HG02970 (cell line): ENCODE results near the gene MRPL51.
A peak's percentile ranks its signal among the peaks of the same experiment; 100 is the strongest.

ENCODE experiments used
- ATAC-seq: cut with Tn5 transposase; IDR thresholded peaks from one replicate; pipeline ENCODE4 v1.9.1; 2021; ENCODE audit warnings: mild to moderate bottlenecking, moderate library complexity, moderate number of reproducible peaks; ENCODE audit not compliant: unreplicated experiment, low FRiP score

The MRPL51 gene

DNA sequence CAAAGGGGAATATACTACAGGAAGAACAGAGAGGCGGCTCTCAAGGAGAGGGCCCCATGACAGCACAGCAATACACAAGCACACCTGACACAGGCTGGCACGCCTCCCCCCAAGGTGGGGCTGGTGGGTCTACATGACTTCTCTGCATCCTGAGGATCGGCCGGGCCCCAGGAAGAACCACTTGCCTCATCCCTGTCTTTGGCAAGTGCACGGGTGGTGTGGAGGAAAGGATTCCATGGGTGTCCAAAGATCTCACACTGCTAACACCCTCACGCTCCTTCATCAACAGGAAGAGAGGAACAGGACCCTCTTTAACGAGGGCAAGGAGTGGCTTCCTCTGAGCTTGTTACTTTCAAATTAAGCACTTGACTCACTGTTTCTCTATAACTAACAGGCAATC is 29.8 kb downstream of the MRPL51 start:
- no peak for ATAC-seq

DNA sequence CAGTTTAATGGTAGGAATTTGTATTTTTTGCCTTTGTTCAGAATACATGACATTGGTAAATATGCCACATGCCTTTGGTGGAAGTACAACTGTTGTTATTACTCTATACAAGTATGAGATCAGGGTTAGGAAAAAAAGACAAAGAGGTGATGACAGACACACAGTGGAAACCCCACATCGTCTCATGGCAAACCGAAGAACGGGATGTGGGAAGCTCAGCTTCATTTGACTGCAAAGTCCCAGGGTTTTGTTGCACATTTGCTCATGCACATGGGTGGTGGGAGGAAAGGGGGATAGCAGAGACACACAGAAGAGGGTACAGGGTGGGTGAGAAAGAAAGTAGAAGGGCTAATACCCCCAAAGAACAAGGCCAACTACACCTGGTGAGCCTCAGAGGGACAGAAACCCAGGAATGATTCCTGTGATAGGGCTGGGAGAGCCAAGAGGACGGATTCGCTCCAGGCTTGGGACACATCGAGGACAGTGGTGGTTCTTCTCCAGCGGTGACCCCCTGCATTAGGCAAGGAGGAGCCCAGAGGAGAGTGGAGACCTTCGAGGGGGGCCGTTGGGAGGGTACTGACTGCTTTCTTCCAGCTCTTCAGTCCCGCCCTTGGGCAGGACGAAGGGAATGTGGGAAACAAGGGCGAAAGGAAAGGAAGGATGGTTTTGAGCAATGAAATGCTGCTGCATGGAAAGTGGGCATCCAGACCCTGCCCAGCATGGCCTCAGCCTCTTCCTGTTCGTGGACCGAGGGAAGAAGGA is 30.6 kb downstream of the MRPL51 start:
- ATAC-seq: no peak

DNA sequence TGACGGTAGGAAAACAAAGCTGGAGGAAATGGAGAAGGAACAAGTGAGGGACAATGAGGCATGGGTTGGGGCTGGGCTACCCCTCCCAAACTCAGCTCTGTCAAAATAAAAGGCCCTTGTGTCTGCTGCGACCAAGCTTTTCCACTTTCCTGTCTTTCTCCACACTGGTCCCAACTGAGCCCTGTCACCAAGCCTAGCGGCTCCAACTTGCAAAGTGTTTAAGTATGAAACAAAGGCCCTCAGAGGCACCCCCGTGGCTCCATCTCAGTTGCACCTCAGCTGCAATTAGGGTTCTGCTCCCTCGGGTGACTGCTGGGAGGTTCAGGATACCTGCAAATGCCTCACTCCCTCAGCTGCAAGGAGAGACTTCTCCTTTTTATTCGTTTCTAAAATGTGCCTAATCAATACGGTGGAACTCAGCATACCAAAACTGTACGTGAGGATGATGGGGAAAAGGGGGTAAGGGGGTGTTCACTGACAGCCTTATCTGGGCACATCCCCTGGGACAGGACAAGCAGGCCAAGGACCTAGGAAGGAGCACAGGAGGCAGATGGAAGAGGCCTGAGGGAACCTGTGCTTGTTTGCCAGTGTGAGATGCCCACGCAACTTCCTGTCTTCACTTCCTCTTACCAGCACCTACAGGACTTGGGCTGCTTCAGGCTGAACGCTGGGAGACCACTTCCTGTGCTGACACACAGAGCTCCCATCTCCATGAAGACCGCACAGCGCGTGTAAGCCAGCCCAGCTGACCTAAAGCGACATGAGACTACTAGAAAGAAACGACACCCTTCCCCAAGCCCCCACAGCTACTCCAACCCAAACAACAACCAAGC is 31.4 kb downstream of the MRPL51 start:
- no peak for ATAC-seq

DNA sequence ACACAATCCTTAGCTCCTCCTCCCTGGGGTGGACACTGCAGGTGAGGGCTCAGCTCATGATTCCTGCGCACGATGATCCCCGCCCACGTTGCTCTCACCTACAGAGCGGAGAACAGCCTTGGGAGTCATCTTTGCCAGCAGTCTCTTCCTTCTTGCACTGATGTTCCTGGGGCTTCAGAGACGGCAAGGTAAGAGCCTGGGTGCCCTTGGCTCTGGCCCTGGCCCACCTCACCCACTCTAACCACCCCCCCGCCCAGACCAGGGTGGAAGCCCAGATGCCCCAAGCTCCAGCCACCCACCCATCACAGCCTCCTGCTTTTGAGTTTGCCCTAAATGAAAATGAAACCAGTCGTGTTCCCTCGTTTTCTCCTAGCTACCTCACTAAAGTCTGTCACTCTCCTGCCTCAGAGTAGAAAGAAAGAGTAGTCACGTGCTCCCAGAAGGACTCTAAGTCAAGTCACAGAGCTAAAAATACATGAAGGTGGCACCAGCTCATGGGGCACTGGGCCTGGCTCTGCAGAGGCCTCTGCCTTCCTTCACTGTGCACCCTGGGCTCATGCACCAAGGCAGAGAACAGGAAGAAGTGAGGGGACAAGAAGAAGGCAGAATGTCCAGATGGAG is 32.2 kb downstream of the MRPL51 start:
- no peak for ATAC-seq

DNA sequence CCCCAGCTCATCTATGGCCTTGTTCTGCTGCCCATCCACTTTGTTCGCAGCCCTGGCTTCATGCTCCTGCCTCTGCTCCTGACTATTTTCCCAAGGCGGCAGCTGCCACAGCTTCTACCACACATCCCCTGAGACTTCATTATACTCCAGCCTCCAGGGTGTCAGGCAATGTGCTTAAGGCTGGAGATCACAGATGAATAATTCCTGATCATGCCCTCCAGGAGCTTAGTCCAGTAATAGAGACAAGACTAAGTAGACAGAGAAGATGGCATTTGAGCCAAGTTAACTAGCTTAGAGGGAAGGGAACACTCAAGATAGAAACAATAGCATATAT is 34.1 kb downstream of the MRPL51 start:
- no peak for ATAC-seq

DNA sequence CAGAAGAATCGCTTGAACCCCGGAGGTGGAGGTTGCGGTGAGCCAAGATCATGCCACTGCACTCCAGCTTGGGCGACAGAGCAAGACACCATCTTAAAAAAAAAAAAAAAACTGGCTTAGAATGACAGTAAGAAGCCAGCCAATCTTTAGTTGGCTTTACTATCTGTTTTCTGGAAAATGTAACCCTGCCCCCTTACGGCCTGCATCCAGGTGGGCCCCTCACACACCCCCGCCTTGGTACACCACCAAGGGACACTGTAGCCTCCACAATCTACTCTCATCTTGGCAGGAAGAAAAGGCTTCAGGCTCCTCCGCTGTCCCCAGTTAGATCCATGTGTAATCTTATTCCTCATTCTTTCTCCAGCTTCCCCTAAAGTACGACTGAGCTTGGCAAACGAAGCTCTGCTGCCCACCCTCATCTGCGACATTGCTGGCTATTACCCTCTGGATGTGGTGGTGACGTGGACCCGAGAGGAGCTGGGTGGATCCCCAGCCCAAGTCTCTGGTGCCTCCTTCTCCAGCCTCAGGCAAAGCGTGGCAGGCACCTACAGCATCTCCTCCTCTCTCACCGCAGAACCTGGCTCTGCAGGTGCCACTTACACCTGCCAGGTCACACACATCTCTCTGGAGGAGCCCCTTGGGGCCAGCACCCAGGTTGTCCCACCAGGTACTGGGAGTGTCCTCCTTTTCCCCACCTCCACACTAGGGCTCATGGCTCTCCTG is 34.6 kb downstream of the MRPL51 start:
- ATAC-seq: no peak

DNA sequence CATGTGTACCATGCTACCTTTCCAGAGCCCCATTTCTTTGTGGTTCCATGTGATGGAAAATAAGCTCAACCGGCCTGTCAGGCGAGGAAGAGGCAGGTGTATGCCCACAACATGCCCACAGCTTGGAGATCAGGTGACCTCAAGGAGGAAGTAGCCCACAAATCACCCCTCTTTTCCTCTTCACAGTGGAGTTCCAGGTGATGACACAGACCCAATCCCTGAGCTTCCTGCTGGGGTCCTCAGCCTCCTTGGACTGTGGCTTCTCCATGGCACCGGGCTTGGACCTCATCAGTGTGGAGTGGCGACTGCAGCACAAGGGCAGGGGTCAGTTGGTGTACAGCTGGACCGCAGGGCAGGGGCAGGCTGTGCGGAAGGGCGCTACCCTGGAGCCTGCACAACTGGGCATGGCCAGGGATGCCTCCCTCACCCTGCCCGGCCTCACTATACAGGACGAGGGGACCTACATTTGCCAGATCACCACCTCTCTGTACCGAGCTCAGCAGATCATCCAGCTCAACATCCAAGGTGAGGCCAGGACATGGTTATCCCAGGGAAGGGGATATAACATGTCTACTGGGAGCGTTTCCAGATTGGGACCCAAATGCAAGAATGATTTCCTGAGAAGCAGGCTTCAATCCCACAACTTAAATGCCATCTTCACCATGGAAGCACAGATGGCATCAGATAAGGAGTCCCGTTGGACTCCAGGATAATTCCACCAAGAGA is 35.7 kb downstream of the MRPL51 start:
- ATAC-seq: no peak

DNA sequence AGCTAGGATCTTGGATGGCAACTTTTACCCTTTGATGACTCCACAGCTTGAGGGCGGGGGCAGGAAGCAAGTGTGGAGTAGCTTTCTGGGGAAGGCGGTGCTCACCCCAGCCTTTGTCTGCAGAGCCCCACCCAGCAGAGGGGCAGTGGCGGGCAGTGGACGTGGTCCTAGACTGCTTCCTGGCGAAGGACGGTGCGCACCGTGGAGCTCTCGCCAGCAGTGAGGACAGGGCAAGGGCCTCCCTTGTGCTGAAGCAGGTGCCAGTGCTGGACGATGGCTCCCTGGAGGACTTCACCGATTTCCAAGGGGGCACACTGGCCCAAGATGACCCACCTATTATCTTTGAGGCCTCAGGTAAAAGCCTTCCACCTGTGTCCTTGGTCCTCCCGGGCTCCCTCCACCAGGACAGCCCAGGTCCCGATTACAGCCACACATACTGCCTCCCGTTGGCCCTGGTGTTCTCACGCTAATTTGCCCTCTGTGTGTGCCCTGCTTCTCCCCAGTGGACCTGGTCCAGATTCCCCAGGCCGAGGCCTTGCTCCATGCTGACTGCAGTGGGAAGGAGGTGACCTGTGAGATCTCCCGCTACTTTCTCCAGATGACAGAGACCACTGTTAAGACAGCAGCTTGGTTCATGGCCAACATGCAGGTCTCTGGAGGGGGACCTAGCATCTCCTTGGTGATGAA is 40.0 kb downstream of the MRPL51 start:
- no peak for ATAC-seq

DNA sequence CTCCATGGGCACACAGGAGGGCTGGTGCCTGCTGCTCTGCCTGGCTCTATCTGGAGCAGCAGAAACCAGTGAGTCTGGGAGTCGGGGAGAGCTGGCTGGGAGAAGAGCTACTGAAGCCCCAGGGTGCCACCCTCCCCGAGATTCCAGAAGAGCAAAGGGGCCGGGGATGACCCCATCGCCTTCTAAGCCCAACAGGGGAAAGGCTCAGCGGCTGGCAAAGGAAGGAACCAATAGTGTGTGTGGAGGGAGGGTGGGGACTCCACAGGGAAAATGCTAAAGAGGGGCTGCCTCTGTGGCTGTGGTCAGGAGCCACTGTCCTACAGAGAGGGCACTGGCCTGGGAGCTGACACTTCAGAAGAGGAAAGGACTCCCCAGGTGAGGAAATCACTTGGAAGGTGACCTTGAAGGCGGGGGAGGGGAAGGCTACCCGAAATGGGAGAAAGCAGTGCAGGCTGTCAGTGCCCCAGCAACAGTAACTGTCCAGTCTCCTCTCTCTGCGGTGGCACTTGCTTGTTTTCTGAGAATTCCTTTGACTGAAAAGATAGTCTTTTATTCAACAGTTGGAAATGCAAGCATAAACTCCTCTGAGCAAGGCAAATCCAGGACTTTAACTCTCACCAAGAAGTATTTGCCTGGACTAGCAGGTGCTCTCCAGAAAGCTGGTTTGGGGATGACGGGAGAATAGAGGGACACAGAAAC is 40.7 kb downstream of the MRPL51 start:
- ATAC-seq: no peak

DNA sequence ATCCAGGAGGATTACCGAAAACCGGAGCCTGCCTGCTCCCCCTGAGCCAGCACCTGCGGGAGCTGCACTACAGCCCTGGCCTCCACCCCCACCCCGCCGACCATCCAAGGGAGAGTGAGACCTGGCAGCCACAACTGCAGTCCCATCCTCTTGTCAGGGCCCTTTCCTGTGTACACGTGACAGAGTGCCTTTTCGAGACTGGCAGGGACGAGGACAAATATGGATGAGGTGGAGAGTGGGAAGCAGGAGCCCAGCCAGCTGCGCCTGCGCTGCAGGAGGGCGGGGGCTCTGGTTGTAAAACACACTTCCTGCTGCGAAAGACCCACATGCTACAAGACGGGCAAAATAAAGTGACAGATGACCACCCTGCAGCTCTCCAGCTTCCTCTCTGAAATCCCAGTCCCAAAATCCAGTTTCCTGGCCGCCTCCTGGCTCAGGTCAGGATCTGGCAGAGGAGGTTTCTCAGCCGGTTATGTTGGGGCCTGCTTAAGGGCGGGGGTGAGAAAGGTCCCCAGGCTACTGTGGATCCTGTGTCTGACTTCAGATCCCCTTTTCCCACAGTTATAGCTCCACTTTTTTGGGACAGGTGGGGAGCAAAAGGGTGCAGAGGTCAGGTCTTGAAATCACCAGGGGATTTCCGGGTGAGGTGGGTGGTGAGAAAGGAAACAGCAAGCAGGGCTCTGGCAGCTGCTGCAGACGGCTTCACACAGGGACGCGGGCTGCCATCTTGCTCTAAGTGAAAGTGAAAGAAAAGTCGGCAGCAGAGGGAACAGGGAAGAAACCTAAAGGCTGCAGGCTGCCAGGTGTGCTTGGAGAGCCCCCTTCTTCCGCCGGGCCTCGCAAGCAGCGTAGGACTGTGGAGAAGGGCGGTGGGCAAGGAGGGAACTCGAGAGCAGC is 41.5 kb downstream of the MRPL51 start, which contains the start of gene TAPBPL:
TSS of gene TAPBPL (plus strand) at position 695 of the 897 bp plus-strand sequence. CDS start 207 bp downstream, outside the sequence.
- ATAC-seq: peak; percentile 40

DNA sequence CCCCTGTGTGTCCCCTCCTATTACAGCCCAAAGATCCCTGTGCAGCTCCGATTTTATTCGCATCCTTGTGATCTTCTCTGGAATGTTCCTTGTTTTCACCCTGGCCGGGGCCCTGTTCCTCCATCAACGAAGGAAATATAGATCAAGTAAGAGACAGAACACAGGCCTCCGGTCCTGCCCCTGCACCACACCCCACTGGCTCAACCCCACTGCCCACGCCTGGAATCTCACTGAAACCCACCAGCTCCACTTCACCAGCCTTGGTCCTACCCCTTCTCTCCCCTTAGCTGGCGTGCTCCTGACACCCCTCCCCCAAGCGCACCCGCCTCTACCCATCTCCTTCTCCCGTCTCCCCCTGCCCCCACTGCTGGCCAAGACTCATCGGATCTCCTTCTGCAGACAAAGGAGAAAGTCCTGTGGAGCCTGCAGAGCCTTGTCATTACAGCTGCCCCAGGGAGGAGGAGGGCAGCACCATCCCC is 42.2 kb downstream of the MRPL51 start:
- ATAC-seq: no peak

DNA sequence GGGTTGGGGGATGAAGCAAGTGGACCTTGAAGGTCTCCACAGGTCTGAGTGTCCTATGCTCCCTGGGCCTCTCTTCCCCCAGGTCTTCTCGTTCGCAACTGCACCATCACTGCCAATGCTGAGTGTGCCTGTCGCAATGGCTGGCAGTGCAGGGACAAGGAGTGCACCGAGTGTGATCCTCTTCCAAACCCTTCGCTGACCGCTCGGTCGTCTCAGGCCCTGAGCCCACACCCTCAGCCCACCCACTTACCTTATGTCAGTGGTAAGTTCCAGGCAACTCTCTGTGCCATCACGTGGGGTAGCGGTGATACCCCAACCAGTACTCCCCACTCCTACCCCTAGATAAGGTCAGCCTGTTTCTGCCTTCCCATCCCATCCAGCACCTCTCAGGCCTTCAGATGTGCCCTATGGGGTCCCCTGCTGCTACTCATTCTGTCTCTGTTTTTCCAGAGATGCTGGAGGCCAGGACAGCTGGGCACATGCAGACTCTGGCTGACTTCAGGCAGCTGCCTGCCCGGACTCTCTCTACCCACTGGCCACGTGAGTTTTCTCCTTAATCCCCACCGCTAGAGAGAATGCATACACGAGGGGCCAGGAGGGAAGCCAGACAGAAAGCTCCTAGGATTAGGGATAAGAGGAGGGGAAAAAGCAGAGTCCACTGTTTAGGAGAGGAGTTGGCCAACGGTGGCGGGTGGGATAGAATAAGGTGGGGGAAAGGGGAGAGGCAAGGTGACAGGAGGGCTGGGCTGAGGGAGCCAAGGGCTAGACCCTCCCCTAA is 42.8 kb downstream of the MRPL51 start:
- ATAC-seq: no peak

DNA sequence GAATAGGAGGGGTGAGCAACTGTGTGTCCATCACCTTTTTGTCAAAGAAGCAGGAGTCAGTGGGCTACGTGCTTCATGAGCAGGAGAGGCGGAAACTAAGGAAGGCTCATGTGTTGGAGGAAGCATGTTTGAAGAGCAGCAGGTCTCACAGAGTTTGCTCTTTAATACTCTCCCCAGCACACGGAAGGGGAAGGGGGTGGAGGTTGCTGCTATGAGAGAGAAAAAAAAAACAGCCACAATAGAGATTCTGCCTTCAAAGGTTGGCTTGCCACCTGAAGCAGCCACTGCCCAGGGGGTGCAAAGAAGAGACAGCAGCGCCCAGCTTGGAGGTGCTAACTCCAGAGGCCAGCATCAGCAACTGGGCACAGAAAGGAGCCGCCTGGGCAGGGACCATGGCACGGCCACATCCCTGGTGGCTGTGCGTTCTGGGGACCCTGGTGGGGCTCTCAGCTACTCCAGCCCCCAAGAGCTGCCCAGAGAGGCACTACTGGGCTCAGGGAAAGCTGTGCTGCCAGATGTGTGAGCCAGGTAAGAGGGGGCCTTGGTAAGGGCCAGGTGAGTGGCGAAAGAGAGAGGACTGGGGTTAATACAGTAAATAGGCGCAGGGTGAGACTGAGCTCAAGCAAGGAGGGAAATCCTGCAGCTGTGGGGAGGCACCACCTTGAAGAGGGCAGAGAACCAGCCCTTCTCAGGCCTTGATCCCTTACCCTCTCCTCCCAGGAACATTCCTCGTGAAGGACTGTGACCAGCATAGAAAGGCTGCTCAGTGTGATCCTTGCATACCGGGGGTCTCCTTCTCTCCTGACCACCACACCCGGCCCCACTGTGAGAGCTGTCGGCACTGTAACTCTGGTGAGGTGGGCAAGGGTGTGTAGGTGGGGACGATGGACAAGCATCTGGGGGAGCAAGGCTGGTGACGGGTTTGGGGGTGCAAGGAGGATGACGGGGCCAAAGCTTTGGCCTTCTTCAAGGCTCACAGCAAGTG is 48.1 kb downstream of the MRPL51 start, which contains the start of gene CD27:
TSS of gene CD27 (plus strand) at position 252 of the 985 bp plus-strand sequence. CDS start at position 393, 141 bp downstream.
- ATAC-seq: no peak

DNA sequence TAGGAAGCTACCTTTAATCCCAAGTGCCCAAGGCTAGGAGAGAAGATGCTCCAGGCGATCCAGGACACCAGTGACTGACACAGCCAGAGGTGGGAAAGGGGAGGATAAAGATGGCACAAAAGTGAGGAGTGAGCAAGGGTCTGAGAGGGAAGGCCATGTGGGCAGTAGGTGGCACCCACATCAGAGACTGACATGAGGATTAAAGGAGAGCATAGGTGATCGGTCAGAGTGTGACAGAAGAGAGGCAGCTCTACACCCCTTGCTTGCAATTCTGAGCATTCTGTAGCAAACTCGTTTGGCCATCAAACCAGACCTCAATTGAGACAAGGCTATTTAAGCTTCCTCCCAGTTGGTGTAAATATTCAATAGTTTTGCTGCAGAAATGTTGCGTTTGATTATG is 49.0 kb downstream of the MRPL51 start:
- ATAC-seq: no peak

DNA sequence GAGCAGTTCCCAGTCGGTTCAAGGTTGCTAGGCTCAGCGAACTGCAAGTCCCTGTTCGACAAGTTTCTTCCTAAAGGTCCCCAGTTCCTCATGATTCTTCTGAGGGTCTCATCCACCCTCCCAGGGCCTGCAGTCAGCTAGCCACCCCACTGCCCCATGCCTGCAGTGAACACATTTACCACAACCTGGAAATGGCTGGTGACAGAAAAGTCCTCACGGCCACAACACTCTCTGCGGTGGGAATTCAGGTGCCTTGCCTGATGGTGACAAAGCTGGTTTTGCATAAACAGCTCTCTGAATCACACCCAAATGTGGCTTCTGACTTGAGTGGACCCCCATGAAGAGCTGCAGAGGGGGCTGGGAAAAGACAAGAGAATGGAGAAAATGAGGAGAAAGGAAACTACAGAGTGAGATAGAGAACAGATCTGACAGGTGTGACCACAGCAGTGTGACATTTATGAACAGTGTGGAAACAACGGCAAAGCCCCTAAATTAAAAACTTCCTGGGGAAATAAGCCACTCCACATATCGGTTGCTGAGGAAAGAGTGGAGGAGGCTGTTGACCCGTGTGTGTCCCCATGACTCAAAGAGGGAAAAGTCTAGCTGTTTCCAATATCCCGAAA is 49.6 kb downstream of the MRPL51 start:
- ATAC-seq: no peak
